ENCODE measurements around the gene OR13C8.
"Not testable (repeated sequence)": the region's sequence is repeated elsewhere in the genome, so short reads cannot be mapped to it uniquely, and the experiment has no call there.

Gene OR13C8

GRCh38 chr9:104568868-104569267 lies at the start of gene OR13C8:
Gene OR13C8 (plus strand): TSS chr9:104569168. CDS start chr9:104569168, 0 bp downstream.
- no peak for DNase-seq

DNA sequence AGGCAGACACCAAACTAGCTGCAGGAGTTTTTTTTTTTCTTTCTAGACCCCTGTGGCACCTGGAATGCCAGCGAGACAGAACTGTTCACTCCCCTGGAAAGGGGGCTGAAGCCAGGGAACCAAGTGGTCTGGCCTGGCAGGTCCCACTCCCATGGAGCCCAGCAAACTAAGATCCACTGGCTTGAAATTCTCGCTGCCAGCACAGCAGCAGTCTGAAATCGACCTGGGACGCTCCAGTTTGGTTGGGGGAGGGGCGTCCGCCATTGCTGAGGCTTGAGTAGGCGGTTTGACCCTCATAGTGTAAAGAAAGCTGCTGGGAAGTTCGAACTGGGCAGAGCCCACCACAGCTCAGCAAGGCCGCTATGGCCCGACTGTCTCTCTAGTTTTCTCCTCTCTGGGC lies 48.7 kb upstream of the OR13C8 start:
- DNase-seq = not testable (repeated sequence)

- DNase-seq = no peak
These were observed 41.9 kb upstream of the OR13C8 start, which contains the start of gene OR13C4 for GRCh38 chr9:104527109-104527508. Gene OR13C4 (minus strand): TSS chr9:104527209. CDS start chr9:104527209, 0 bp downstream.

DNA sequence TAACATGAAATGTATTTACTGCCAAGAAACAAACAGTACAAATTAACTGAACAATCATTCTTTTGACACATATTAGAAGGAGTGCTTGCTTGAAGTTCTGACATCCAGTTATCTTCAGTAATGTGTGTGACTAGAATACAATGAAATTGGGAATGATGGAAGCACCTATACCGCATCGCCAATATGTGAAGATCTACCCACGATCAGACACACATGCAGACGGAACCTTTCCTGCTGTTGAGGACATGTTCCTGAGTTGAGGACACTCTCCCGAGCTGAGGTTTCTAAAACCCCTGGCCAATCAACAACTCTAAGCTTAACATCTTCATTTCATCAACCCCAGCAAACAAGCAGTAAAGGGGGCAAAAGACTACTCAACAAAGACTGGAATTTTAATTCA lies 32.2 kb upstream of the OR13C8 start, which contains the start of gene OR13C3:
Gene OR13C3, minus strand, starts transcription at position 101 of the 400 bp plus-strand sequence. CDS start 133 bp downstream, outside the sequence.
- no peak for DNase-seq

- no peak for DNase-seq
These were observed 29.7 kb upstream of the OR13C8 start for GRCh38 chr9:104539275-104539674.

DNA sequence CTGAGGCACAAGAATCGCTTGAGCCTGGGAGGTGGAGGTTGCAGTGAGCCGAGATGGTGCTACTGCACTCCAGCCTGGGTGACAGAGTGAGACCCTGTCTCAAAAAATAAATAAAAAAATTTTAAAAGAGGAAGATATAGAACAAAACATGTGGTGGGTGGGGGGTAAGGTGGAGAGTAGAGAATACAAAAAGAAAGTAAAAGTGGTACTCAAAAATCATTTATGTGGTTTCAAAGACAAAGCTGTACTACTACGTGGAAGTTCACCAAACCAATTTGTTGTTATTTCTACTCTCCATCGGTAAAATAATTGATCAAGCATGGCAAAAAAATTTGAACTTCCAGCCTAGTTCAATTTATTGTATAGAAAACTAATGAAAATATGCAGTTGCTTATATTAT lies 24.3 kb upstream of the OR13C8 start:
- DNase-seq = no peak

- peak; percentile 77 for DNase-seq
These were observed 15.7 kb upstream of the OR13C8 start for GRCh38 chr9:104553261-104553660.

GRCh38 chr9:104555521-104555920 lies 13.4 kb upstream of the OR13C8 start:
- DNase-seq = peak; percentile 68

- DNase-seq = no peak
These were observed 11.9 kb upstream of the OR13C8 start for GRCh38 chr9:104556830-104557634.

- DNase-seq = no peak
These were observed 4.6 kb upstream of the OR13C8 start for GRCh38 chr9:104564358-104564757.

GRCh38 chr9:104572612-104573011 lies 3.6 kb downstream of the OR13C8 start:
- no peak for DNase-seq

GRCh38 chr9:104575456-104575855 lies 6.5 kb downstream of the OR13C8 start:
- peak; percentile 40 for DNase-seq

DNA sequence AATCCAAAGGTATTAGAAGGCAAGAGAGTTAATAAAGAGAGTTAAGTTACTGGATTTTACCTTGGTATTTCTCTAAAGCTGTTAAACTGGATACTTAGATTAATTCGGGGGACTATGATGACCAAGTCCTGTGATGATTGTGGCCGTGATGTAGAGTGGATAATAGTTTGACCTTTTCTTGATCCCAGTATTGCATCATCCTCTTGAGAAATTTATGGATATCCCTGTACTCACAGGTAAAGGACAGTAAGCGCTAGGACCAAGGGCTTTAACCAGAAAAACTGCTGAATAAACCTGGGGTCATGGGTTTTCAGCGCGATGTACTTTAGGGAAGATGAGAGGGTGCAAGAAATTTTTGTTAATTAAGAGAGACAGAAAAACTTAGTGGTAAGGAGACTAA lies 8.3 kb downstream of the OR13C8 start:
- no peak for DNase-seq

GRCh38 chr9:104580562-104580961 lies 11.6 kb downstream of the OR13C8 start:
- no peak for DNase-seq

- peak; percentile 91 for DNase-seq
These were observed 17.7 kb downstream of the OR13C8 start for GRCh38 chr9:104586496-104587180.

GRCh38 chr9:104589626-104590025 lies 20.7 kb downstream of the OR13C8 start:
- peak; percentile 5 for DNase-seq

- not testable (repeated sequence) for DNase-seq
These were observed 29.8 kb downstream of the OR13C8 start for GRCh38 chr9:104598749-104599148.

DNA sequence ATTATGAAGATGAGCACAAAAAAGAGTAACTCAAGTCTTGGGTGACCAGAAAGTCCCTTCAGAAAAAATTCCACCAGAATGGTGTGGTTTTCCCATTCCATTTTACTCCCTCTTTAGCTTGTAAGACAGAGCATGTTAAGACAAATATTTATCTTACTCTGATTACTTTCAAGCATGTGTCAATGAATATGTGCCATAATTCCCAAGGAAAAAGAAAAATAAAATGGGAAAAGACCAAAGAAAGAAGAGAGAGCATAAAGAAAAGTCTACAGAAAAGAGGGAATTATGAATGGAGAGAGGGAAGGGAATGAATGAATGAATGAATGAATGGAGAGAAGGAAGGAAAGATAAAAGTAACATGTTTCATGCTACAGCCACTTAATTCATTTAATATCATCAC lies 30.3 kb downstream of the OR13C8 start, which contains the start of gene OR13C5:
Gene OR13C5, minus strand, starts transcription at position 101 of the 400 bp plus-strand sequence. Its CDS starts 0 bp downstream, at position 101.
- DNase-seq = not testable (repeated sequence)

DNA sequence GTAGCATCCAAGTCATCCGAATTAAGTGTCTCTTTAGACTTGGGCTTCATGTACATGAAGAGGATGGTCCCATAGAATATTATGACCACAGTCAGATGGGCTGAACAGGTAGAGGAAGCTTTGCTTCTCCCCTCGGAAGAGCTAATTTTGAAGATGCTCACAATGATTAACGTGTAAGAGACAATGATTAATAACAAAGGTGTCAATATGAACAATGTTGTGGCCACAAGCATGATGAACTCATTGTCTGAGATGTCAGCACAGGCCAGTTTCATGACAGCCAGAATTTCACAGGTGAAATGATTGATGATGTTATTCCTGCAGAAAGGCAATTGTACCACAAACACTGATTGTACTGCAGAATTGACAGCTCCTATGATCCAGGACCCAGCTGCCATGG lies 35.8 kb downstream of the OR13C8 start:
- no peak for DNase-seq

DNA sequence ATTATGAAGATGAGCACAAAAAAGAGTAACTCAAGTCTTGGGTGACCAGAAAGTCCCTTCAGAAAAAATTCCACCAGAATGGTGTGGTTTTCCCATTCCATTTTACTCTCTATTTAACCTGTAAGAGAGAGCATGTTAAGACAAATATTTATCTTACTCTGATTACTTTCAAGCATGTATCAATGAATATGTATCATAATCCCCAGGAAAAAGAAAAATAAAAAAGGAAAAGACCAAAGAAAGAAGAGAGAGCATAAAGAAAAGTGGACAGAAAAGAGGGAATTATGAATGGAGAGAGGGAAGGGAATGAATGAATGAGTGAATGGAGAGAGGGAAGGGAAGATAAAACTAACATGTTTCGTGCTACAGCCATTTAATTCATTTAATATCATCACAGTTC lies 36.6 kb downstream of the OR13C8 start, which contains the start of gene OR13C2:
Gene OR13C2, minus strand, starts transcription at position 101 of the 400 bp plus-strand sequence. Its CDS starts 0 bp downstream, at position 101.
- not testable (repeated sequence) for DNase-seq

DNA sequence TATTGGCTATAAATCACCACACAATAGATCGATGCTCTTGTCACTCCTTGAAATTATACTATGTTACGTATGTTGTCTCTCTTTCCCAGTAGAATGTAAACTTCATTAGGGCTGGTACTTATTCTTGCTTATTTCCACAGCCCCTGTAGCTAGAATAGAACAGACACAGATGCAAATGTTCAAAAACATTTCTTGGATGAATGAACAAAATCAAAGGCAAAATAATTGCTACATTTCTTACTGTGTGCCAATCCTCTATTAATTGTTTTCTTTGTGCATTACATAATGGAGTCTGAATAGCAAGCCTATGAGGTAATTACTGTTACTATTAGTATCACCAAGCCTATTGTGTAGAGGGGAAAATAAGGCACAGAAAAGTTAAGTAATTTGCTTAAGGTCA lies 37.2 kb downstream of the OR13C8 start:
- DNase-seq = no peak

- no peak for DNase-seq
These were observed 39.4 kb downstream of the OR13C8 start for GRCh38 chr9:104608336-104608735.

GRCh38 chr9:104611213-104611612 lies 42.2 kb downstream of the OR13C8 start:
- DNase-seq = no peak

DNA sequence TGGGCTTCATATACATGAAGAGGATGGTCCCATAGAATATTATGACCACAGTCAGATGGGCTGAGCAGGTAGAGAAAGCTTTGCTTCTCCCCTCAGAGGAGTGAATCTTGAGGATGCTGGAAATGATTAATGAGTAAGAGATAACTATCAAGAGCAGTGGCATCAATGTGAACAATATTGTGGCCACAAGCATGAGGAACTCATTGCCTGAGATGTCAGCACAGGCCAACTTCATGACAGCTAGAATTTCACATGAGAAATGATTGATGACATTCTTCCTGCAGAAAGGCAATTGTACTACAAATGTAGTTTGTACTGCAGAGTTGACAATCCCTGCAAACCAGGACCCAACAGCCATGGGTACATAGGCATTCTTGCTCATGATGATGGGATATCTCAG lies 48.5 kb downstream of the OR13C8 start:
- peak; percentile 58 for DNase-seq

Measured in fibroblast of skin of right biceps (primary cell).